Fibroblast of pulmonary artery (primary cell): ENCODE results near the gene SLC35A2.
A peak's percentile ranks its signal among the peaks of the same experiment; 100 is the strongest.

Experiments
- DNase-seq: peaks from one replicate; pipeline ENCODE4 v3.0.0-alpha.2; 2010; ENCODE audit warnings: low read depth
- H3K4me3 ChIP-seq: replicated peaks from 2 replicates; pipeline ENCODE4 v1.5.1; 2011; ENCODE audit warnings: low read depth, mild to moderate bottlenecking, control low read depth, low read length, moderate library complexity
- TF ChIP-seq, protein P1 (sequence below): IDR thresholded peaks from 2 replicates; pipeline ENCODE4 v1.5.1; 2011; ENCODE audit warnings: mild to moderate bottlenecking, control low read depth, low read length, inconsistent platforms; ENCODE audit errors: missing control alignments

SLC35A2 gene

DNA sequence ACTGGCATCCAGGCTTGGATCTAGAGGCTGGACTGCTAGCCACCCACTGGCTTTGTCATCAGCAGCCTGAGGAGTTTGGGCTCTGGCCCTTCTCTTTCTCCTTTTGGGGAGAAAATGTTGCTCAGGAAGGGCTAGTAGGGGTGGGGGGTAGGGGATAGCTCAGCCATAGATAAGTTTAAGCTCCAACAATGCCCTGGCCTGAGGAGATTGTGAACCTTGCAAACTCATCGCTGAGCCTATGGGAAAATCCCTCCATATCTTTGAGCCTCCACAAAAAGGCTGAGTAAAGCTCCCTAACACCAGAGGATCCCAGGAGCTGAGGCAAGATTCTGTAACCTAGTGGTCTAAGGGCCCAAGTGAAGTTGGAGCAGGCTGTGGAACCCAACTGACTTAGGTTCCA lies 37.1 kb upstream of the SLC35A2 start:
- DNase-seq: no peak
- no peak overlapping the region for H3K4me3 ChIP-seq
- TF ChIP-seq, protein P1, sequence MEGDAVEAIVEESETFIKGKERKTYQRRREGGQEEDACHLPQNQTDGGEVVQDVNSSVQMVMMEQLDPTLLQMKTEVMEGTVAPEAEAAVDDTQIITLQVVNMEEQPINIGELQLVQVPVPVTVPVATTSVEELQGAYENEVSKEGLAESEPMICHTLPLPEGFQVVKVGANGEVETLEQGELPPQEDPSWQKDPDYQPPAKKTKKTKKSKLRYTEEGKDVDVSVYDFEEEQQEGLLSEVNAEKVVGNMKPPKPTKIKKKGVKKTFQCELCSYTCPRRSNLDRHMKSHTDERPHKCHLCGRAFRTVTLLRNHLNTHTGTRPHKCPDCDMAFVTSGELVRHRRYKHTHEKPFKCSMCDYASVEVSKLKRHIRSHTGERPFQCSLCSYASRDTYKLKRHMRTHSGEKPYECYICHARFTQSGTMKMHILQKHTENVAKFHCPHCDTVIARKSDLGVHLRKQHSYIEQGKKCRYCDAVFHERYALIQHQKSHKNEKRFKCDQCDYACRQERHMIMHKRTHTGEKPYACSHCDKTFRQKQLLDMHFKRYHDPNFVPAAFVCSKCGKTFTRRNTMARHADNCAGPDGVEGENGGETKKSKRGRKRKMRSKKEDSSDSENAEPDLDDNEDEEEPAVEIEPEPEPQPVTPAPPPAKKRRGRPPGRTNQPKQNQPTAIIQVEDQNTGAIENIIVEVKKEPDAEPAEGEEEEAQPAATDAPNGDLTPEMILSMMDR: no peak

DNA sequence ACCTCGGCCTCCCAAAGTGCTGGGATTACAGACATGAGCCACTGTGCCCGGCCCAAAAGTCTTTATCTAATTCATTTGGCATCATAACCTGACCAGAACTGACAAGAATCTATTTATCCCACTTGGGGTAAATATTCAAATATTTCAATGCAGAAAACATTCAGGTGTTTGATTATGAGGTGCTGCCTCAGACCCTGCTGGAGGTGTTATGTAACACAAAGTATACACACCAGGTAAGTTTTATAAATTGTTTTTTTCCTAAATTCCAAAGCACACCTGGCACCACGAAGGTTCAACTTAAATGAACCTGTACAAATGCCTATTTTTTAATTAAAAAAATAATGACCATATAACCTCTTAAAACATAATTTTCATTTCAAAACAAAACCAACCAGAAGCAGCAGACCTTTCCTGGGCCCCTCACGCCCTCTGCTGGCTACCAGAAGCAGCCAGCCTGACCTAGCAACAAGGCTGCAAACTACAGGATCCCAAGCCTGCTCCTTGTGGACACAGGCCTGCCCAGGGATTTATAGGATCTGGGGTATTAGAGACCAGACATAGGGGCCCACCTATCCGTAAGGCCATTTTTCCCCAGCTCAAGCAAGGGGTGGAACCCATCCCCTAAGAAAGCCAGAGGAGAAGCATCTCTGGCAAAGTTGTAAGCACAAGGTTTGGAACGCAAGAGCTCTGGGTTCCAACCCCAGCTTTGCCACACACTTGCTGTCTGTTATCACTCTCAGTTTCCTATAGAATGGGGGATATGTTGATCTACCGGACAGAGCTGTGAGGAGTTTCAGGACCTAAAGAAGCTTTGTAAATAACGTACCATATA lies 34.3 kb upstream of the SLC35A2 start:
- H3K4me3 ChIP-seq: no peak overlapping the region
- DNase-seq: peak; percentile 62
- TF ChIP-seq, protein P1: peak; percentile 75

DNA sequence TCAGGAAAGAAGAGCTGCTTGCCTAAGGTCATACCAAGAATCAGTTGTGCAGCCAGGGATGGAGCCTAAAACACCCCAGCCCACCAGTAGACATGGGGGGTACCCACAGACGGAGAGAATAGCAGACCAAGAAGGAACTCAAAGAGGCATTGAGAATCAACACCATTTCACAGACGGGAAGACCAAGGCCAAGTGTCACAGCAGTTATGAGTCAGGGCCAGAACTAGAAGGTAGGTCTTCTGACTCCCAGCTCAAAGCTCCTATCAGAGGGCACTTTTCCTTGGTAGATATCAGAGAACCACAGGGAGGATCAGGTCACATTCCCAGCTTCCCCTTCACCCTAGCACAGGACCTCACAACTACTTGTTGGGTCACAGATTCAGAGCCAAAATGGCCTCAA lies 31.4 kb upstream of the SLC35A2 start:
- TF ChIP-seq, protein P1: no peak
- no peak for DNase-seq

DNA sequence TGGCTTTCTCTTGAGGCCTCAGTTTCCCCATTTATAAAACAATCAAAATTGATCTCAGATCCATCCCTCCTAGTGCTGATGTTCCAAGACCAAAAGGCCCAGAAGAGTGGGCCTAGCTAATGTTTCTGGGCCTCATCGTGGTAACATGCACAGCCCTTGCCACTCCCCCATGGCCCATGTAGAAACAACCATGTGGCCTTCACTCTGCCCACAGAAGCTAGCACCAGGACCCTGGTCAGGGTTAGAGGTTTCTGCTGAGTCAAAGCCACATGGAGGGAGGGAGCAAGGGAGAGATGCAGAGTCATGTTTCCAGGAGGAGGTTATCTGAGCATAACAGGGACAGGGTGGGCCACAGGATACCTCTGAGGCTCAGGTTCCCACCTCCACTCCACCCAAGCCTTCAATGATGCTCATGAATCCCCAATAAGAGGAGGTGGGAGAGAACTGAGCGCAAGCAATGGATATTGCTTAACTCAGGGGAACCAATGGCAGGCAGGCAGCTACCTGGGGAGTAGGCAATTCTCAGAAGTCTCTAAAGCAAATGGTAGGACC lies 29.0 kb upstream of the SLC35A2 start:
- no peak overlapping the region for H3K4me3 ChIP-seq
- TF ChIP-seq, protein P1: no peak
- DNase-seq: no peak

More for the DNA sequence above, 31.4 kb upstream of the SLC35A2 start:
- no peak overlapping the region for H3K4me3 ChIP-seq

DNA sequence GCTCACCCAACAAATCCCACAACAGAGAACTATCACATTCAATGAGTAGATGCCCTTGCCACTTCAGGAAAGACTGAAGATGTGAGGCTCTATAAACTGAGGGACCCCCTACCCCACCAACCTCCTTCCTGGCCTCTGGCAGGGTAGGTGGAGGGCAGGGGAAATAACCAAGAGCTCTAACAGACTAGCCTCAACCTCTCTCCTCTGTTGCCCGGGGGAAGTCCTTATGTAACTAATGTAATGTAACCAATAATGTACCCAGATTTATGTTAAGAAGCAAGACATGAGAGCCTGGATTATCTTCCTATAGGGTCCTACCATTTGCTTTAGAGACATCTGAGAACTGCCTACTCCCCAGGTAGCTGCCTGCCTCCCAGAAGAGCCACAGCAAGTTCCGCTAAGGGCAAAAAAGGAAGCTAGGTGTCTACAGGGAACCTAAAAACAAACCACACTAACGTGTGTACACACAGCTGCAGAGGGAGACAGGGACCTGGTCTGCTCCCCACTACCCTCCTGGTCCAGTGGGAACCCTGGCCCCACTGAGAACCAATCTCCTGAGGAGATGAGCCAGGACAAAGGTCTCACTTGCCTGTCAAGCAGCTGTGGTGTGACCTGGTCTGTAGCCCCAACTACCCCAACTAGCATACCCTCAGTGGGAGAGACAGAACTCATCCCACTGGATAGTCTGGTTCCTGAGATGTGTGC lies 28.2 kb upstream of the SLC35A2 start:
- no peak for DNase-seq
- H3K4me3 ChIP-seq: no peak overlapping the region
- TF ChIP-seq, protein P1: no peak

DNA sequence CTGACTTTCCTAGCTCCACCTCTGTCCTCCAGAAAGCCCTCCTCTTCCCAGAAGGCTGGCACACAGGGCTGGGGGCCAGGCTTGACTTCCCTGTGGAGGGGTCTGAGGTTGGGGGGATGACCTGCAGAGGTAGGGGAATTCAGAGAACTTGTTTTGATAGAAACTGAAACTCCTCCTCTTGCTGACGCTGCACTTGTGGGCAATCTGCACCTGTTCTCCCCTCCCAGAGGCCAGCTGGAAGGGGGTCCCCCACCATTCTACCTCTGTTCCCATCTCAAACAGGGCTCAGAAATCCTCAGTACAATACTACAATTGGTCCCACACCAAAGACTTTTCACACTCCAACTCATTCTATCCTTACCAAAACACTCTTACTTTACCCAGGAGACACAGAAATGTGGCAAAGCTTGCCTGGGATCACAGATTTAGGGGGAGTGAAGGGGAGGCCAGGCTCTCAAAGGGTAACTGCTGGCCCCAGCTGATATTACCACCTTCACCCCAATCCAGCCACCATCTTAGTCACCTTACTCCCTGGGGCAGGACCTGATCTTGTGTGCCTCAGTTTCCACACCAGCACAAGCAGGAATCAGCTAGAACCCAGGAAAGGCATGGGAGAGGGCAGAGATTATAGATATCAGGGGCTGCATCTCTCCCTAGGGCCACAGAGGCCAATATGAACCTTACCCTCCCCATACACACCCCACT lies 27.4 kb upstream of the SLC35A2 start:
- TF ChIP-seq, protein P1: no peak
- H3K4me3 ChIP-seq: no peak overlapping the region
- DNase-seq: no peak
